ENCODE results near the gene ARF3.

The ARF3 gene

GRCh38 chr12:48982397-48983080 is 25.3 kb upstream of the ARF3 start:
- in situ Hi-C loops (cut with HindIII; ENCODE audit: low sequenced_read_pairs): loop anchor here (10.0 kb wide), 1 partner anchor 138 kb away; no protein-coding TSS in a partner anchor

GRCh38 chr12:48981757-48982157 is 24.5 kb upstream of the ARF3 start:
- in situ Hi-C loops (cut with HindIII; ENCODE audit: low sequenced_read_pairs): loop anchor here (10.0 kb wide), 1 partner anchor 137 kb away; no protein-coding TSS in a partner anchor

GRCh38 chr12:48980953-48981756 is 23.9 kb upstream of the ARF3 start:
- in situ Hi-C loops (cut with HindIII; ENCODE audit: low sequenced_read_pairs): loop anchor here (10.0 kb wide), 1 partner anchor 136 kb away; no protein-coding TSS in a partner anchor

GRCh38 chr12:48980389-48980952 is 23.2 kb upstream of the ARF3 start:
- in situ Hi-C loops (cut with HindIII; ENCODE audit: low sequenced_read_pairs): loop anchor here (10.0 kb wide), 1 partner anchor 136 kb away; no protein-coding TSS in a partner anchor

- in situ Hi-C loops (cut with HindIII; ENCODE audit: low sequenced_read_pairs): loop anchor here (10.0 kb wide), 1 partner anchor 135 kb away; no protein-coding TSS in a partner anchor
Observed at GRCh38 chr12:48979602-48980388, 22.5 kb upstream of the ARF3 start.

DNA sequence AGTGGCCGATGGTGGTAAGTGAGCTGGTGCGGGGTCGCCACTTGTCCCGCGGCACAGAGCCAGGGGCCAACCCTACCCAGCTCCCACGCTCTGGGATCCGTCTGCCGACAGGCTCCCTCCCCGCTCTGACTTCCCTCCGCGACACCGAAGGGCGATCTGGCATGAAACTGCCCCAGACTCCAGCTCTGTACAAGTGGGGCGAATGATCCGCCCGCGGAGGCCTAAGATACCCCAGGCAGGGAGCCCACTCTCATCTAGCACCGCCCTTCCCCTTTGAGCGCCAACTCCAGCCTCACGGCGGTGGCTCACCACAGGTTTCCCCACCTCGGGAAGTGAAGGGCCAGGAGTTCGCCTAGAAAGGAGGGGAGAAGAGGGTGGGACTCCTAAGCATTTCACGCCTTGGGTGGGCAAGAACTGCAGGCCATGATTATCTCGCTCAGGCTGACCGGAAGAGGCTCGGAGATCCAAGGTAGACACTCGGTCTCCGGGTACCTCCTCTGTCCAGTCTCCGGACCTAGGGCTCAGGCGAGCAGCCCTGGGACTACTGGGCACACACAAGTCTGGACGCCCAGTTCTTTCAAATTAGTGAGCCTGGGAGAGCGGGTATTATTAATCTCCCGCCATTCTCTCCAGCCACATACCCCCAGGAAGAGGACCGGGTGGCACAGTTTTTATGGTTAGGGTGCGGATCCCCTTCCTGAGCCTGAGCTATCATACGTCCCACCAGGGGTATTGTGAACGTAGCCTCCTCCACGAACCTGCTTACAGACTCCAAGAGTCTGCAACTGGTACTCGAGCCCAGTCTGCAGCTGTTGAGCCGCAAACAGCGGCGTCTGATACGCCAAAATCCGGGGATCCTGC is 21.7 kb upstream of the ARF3 start:
- in situ Hi-C loops (cut with HindIII; ENCODE audit: low sequenced_read_pairs): no loop called here

DNA sequence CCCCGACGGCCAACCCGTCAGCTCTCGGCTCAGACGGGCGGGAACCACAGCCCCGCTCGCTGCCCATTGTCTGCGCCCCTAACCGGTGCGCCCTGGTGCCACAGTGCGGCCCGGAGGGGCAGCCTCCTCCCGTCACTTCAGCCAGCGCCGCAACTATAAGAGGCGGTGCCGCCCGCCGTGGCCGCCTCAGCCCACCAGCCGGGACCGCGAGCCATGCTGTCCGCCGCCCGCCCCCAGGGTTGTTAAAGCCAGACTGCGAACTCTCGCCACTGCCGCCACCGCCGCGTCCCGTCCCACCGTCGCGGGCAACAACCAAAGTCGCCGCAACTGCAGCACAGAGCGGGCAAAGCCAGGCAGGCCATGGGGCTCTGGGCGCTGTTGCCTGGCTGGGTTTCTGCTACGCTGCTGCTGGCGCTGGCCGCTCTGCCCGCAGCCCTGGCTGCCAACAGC is 21.0 kb upstream of the ARF3 start, which contains the start of gene WNT1:
Gene WNT1 (plus strand): TSS at position 32 of the 450 bp plus-strand sequence. CDS start 329 bp downstream, at position 361.
- in situ Hi-C loops (cut with HindIII; ENCODE audit: low sequenced_read_pairs): no loop called here

- in situ Hi-C loops (cut with HindIII; ENCODE audit: low sequenced_read_pairs): no loop called here
Observed at GRCh38 chr12:48977290-48978281, 20.3 kb upstream of the ARF3 start.

DNA sequence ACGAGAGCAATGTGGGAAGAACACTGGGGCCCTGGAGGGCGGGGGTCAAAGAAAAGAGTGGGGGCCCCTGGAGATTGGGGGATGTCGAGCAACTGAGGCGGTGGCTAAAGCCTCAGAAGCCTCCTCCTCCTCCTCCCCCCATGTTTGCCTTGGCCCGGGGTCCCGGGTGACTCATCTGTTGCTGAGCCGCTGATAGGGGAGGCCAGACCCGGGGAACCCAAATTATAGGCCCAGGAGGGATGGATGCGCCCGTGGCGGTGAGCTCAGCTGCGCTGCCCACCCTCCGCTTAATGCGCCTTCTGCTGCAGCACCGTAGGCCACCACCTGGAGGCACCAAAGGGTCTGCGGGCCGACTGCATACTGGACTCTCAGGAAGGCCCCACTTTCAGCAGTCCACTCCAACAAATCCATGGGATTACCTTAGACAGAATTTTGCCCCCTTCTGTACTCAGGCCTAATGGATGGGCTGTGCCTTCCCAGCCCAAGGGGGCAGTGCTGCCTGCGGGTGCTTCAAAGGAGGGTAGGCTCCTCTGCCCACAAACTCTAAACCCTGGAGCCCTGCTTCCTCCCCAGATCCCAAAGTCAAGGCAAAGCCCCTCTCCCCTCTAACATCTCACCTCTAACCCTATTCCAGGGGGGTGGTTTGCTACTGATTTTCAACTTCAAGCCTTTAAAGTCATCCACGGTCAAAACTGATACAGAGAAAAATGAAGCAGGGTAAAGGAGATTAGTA is 16.8 kb upstream of the ARF3 start:
- in situ Hi-C loops (cut with HindIII; ENCODE audit: low sequenced_read_pairs): no loop called here

- in situ Hi-C loops (cut with HindIII; ENCODE audit: low sequenced_read_pairs): no loop called here
Observed at GRCh38 chr12:48973531-48973930, 16.2 kb upstream of the ARF3 start.

- in situ Hi-C loops (cut with HindIII; ENCODE audit: low sequenced_read_pairs): no loop called here
Observed at GRCh38 chr12:48972952-48973483, 15.7 kb upstream of the ARF3 start.

DNA sequence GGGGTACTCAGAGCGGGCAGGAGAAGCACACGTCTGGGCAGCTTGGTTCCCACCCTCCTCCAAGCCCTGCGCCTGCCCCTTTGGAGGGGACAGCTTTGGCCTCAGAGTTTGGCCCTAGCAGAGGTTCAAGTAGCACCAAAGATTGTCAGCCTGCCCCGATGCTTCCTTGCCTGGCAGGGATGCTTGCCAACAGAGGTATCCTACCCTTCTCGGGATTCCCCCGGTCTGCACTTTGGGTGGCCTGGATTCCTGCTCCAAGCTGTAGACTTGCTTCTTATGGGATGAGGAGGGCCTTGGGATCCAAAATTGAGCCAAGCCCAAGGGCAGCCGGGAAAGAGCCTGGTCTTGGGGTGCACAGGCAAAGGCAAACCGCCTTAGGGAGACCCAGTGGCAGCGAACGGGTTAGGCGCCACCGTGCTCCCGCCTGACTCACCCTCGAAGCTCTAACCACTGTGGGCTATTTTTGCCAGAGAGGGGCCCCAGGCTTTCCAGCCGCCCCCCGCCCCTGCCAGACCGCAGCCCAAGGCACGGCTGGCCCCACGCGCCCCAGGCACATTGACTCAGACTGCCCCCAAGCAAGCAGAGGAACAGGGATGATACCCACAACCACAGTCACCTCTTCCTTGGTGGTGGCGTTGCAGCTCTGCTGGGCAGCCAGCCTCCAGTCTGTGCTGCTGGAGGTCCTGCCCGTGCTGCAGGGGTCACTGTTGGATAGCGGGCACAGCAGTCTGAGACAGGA is 15.1 kb upstream of the ARF3 start:
- in situ Hi-C loops (cut with HindIII; ENCODE audit: low sequenced_read_pairs): no loop called here

DNA sequence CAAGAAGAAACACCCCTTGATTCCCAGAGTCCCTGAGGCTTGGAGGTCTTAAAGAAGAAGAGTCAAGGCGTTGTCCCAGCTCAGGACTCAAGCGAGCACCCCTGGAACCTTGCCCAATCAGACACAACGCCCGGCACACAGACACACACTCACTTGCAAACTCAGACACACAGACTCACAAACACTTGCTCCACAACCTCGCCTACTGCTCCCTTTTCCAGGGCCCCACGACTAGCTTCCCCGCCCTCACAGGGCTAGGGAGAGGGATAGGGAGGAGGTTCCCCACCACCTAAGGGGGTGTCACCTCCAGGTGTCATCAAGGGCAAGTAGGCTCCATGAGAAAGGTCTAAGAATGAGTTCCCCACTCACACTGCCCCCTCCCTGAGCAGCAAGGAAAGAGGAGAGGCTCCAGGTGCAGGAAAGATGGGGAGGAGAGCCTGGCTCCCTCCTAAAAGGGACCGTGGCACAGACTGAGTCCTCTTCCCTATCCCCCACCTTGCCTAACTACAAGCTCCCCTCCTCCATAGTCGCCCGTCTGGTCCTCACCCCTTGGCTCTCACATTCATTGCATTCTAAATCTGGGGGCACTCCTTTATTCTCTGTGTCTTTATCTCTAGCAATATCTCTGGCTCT is 13.5 kb upstream of the ARF3 start:
- in situ Hi-C loops (cut with HindIII; ENCODE audit: low sequenced_read_pairs): no loop called here

DNA sequence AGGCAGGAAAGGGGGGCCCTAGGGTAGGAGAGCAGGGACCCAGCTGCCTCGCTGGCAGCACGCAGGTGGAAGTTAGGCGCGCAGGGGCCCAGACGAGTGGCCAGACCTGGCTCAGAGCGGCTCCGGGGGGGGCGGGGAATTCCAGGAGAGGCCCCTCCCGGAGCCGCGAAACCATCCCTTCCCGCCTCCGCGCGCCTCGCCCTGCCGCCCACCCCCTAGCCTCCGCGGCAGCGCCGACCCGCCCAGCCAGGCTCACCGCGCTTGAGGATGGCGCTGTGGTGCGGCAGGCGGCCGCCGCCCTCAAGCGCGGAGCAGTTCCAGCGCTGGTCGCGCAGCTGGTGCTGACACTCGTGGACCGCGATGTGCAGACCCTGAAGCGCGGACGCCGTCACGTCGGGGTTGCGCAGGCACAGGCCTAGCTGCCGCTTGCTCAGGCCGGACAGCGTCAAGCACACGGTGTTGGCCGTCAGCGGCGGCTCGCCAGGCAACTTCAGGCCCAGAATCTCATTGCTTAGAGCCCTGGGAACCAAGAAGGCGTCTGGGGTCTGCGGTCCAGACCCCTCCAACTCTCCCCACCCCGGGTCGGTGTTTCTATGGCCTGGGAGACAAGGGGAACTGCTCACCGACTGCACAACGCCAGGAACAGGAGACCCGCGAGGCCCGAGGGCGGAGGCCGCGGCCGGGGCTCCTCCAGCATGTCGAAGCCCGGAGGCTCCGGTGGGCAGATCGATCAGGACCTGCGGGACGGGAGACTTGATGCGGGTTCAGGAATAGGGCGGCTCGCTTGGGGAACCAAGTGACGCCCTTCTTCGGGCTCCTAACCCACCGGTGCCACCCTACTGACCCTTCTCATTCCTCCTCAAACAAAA is 12.8 kb upstream of the ARF3 start:
- in situ Hi-C loops (cut with HindIII; ENCODE audit: low sequenced_read_pairs): no loop called here

GRCh38 chr12:48969160-48969771 is 12.0 kb upstream of the ARF3 start:
- in situ Hi-C loops (cut with HindIII; ENCODE audit: low sequenced_read_pairs): no loop called here

Data from DLD1 (cell line).